ENCODE data around the gene PHLDB1.
"Not testable (repeated sequence)": the region's sequence is repeated elsewhere in the genome, so short reads cannot be mapped to it uniquely, and the experiment has no call there.

PHLDB1 gene

GRCh38 chr11:118607401-118608359, at the start of gene PHLDB1:
Gene PHLDB1, plus strand, starts transcription at chr11:118607615. Its CDS starts 6,222 bp downstream, at chr11:118613837.
- no peak for DNase-seq

DNA sequence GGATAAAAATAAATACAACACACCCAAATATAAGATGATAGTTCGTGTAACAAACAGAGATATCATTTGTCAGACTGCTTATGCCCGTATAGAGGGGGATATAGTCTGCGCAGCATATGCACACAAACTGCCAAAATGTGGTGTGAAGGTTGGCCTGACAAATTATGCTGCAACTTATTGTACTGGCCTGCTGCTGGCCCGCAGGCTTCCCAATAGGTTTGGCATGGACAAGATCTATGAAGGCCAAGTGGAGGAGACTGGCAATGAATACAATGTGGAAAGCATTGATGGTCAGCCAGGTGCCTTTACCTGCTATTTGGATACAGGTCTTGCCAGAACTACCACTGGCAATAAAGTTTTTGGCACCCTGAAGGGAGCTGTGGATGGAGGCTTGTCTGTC, 46.6 kb upstream of the PHLDB1 start:
- DNase-seq: no peak

GRCh38 chr11:118565051-118565450, 42.4 kb upstream of the PHLDB1 start:
- no peak for DNase-seq

GRCh38 chr11:118569670-118570069, 37.7 kb upstream of the PHLDB1 start:
- no peak for DNase-seq

- DNase-seq: no peak
Observed at GRCh38 chr11:118570787-118571186, 36.6 kb upstream of the PHLDB1 start.

DNA sequence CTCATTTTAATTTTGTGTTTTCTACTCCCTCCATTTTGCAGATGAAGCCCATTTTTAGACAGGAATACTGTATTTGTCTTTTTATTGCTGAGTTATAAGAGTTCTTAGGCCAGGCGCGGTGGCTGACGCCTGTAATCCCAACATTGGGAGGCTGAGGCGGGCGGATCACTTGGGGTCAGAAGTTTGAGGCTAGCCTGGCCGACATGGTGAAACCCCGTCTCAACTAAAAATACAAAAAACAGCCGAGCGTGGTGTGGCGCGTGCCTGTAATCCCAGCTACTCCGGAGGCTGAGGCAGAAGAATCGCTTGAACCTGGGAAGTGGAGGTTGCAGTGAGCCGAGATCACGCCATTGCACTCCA, 35.7 kb upstream of the PHLDB1 start:
- DNase-seq: not testable (repeated sequence)

DNA sequence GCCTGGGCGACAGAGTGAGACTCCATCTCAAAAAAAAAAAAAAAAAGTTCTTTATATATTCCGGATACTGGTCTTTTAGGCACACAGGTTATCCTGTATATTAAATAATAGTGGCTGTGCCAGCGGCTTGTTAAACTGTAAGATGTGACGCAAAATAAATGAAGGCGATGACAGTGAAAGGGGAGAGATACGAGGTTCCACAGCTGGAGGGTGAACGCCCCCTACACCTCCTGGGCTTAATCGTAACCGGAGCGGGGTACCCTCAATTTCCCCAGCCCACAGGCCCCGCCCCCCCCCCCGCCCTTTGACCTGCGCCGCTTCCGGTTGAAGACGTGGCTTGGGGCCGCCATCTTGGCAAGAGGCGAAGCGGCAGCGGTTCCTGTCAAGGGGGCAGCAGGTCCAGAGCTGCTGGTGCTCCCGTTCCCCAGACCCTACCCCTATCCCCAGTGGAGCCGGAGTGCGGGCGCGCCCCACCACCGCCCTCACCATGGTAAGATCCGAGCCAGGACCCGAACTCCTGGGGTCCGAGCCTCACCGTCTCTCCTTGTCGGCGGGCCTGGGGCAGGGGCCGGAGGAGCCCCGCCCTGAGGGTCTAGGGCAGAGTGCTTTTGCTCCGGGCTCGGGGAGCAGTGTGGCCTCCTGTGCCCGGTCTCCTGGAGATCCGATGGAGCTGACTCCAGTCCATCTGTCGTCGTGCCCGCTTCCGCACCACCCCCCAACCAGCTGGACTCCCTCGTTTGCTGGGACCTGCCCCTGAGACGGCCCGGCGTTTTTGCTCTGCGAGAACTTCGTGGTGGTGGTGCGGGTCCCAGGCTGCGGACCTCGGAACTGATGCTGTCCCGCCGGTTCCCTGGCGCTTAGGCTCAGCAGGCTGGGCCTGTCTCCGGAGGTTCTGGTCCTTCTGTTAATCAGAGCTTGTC, 35.1 kb upstream of the PHLDB1 start, which contains the start of gene ARCN1:
TSS of gene ARCN1 (plus strand) at position 349 of the 920 bp plus-strand sequence. CDS start at position 488, 139 bp downstream.
- peak; percentile 5 for DNase-seq

DNA sequence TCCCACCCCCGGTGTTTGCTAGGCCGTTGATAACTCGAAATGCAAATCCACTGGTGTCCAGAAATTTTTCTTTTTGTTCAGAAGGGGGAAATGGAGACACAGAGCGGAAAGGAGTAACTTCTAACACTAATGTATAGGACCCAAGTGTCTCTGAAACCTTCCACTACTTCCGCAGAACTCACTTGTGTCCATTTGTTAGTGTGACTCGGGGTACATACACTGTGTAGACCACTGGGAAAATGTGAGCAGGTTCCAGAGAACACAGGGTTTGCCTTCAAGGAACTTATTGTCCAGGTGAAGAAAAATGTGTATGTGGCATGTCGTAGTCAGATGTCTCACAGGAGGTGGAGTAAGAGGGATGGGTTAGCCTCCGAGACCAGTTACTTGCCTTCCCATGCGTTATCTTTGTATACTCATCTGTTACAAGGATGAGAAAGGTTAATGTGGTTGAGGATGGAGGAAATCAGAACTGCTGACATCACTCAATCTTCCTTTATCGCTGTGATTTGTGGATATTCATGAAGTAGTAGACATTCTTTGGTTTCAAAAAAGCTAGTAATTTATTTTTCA, 34.3 kb upstream of the PHLDB1 start:
- DNase-seq: no peak

DNA sequence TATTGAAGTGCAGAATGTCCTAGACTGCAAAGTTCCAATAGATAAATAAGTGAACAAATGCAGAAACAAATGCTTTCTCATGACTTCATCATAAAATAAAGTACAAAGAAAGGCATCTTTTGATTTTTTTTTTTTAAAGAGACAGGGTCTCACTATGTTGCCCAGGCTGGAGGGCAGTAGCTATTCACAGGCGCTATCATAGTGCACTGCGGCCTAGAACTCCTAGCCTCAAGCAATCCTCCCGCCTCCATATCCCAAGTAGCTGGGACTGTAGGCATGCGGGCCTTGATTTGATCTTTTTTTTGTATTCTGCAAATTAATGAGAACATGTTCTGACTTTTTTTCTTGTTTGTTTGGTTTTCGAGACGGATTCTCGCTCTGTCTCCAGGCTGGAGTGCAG, 32.8 kb upstream of the PHLDB1 start:
- DNase-seq: no peak

DNA sequence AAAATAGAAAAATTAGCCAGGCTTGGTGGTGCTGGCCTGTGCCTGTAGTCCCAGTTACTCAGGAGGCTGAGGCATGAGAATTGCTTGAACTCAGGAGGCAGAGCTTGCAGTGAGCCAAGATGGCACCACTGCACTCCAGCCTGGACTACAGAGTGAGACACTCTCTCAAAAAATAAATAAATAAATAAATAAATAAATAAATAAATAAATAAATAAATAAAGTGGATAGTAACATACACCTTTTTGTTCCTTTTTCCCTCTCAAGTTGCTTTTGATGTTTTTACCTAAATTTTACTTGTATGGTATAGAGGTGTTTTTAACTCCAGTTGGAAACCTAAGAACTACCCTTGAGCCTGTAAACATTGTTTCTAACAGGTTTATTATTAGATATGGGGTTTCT, 29.4 kb upstream of the PHLDB1 start:
- not testable (repeated sequence) for DNase-seq

DNA sequence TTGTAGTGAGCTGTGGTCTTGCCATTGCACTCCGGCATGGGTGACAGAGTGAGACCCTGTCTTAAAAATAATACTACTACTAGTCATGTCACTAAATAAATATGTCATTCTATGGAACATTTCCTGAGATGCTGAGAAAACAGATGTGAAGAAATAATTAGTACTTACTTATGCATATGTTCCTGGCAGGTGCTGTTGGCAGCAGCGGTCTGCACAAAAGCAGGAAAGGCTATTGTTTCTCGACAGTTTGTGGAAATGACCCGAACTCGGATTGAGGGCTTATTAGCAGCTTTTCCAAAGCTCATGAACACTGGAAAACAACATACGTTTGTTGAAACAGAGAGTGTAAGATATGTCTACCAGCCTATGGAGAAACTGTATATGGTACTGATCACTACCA, 26.4 kb upstream of the PHLDB1 start:
- no peak for DNase-seq

DNA sequence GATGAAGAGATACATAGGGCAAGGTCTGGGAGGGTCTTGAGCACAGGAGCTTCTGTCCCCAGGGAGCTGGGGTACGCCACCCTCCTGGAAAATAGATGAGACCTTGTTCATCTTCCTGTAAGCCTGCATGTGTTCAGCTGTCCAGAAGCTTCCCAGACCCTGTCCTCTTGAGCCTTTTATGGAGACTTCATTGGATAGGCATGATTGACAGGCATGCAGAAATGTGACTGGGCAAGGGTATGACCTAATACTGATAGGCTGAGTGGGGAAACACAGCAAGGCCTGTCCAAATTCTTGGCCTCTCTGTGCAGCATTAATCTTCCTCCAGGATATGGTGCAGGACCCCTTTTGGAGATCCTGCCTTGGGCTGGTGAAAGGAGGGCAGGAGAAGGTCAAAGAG, 19.5 kb upstream of the PHLDB1 start:
- no peak for DNase-seq

DNA sequence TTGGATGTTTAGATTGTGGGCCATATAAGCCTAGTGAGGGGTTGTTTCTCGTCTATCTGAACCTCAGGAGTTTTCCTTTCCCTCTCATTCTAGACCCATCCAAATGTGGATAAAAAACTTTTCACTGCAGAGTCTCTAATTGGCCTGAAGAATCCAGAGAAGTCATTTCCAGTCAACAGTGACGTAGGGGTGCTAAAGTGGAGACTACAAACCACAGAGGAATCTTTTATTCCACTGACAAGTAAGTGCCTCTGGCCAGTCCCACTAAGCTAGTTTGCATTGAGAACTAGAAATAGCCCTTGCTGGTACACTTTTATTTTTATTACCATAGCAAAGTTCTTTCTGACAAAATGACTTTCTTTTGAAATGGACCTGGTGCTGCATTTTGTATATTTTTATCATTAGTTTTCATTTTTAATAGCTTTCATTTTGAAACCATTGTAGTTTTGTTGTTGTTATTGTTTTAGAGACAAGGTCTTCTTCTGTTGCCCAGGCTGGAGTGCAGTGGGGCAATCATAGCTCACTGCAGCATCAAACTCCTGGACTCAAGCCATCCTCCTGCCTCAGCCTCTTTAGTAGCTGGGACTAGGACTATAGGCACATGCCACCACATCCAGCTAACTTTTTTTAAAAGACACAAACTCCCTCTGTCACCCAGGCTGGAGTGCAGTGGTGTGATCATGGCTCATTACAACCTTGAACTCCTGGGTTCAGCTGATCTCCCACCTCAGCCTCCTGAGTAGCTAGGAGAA, 14.6 kb upstream of the PHLDB1 start:
- DNase-seq: no peak

DNA sequence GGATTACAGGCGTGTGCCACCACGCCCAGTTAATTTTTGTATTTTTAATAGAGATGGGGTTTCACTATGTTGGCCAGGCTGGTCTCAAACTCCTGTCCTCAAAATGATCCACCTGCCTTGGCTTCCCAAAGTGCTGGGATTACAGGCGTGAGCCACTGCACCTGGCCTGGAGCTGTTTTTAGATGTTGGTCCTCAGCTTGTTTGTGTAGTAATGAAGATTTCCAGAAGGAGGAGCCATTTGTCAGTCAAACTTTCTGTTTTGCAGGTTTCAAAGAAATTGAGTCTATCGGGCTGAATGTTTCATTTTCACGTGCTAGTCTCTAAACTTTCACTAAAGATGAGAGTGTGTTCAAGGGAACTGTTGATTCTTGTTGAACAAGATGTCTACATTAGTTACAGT, 12.4 kb upstream of the PHLDB1 start:
- DNase-seq: not testable (repeated sequence)

- DNase-seq: no peak
Observed at GRCh38 chr11:118596224-118597146, 10.9 kb upstream of the PHLDB1 start.

DNA sequence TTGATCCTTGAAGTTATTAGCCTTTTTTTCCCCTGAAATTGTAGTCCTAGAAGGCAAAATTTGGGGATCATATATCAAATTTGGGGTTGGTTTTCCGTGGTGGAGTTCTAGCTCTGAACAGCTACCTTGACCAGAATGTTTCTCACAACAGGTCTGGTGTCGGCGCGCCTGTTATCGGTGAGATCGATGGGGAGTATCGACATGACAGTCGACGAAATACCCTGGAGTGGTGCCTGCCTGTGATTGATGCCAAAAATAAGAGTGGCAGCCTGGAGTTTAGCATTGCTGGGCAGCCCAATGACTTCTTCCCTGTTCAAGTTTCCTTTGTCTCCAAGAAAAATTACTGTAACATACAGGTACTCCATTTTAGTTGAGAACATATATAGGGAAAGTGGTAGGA, 9.9 kb upstream of the PHLDB1 start:
- no peak for DNase-seq

DNA sequence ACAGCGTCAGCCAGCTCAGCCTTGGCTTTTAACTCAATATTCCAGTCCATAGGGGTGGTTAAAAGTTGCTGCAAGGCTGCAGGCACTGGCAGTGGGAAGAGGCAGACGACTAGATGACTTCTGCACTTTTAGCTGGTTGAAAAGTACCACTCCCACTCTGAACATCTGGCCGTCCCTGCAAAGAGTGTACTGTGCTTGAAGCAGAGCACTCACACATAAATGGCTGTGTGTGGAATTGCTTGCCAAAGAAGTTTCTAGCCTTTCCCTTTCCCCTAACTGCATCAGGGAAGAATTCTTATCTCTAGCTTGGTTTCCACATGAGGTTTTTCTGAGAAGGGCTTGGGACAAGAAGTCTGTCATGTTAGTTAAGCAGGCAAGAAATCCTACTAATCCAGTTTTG, 5.1 kb upstream of the PHLDB1 start:
- no peak for DNase-seq

DNA sequence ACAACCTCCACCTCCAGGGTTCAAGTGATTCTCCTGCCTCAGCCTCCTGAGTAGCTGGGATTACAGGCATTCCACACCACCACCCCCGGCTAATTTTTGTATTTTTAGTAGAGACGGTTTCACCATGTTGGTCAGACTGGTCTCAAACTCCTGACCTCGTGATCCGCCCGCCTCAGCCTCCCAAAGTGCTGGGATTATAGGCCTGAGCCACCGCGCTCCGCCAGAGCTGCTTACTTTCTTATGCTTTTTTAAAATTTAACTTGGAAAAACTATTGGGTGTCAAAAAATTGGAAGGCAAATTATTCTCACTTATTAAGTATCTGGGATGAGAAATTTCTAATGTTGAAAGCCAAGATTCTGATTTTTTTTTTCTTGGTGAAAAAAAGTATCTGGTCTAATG, 3.7 kb upstream of the PHLDB1 start:
- DNase-seq: not testable (repeated sequence)

DNA sequence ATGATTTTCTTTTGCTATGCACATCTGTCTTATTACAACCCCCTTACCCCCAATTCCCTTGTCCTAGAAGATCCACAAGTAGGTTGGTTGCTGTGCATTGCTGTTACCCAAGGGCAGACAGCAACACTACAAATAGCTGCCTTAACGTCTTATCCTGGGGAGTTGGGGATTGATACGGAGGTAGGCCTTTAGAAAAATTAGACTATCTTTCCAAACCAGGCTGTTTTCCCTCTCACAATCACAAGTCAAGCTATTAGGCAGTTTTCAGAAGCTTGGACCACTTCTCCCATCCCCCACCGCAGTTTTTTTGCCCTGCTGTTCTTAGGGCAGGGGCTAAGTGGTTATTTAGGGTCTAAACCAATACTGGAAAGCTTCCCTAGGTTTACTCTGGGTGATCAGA, 2.8 kb upstream of the PHLDB1 start:
- DNase-seq: no peak

GRCh38 chr11:118605116-118605867, 2.1 kb upstream of the PHLDB1 start:
- no peak for DNase-seq
